K562 (cell line): ENCODE measurements around the gene TAF1D. TPM values are rescaled to one million over a fixed set of nuclear protein-coding genes. Genes with fewer than 3 reads are reported as not detected.

Experiments
- ATAC-seq: fragments of 200-7000 bp; cut with Tn5 transposase; 3 replicates; pipeline ENCODE4 v1.9.1; 2020; ENCODE audit warnings: moderate library complexity
- BruUV-seq: library from RNA; stranded (reverse); fragments of 400-500 nt; replicated peaks from 2 replicates; lab custom pipeline; 2021; lab: Mats Ljungman, UMichigan
- CTCF ChIA-PET: fragments of 300-600 bp; formaldehyde crosslinking; extraction: SDS; loops from one replicate; lab custom pipeline; 2021; ENCODE audit warnings: low intra/inter-chr PET ratio; lab: Yijun Ruan, JAX
- POLR2A ChIA-PET: fragments of 300-600, 350-650 bp; sonication (Branson Sonifier 250); formaldehyde crosslinking; extraction: SDS; loops from one replicate; lab custom pipeline; 2021; ENCODE audit warnings: antibody characterized with exemption, inconsistent platforms; lab: Yijun Ruan, JAX
- DNase-seq, 4 experiments: peaks; one replicate each; pipeline versions ENCODE4 v3.0.0 to v3.0.0-alpha.2; 2011 to 2018; ENCODE audit warnings: low spot score in 3 of 4, mixed read lengths in 3 of 4; ENCODE audit errors: extremely low read depth in 1 of 4
- FAIRE-seq: peaks from 2 replicates; lab custom pipeline; 2011; peaks lifted over from hg19 to GRCh38; lab: Jason Lieb, UNC
- H2AFZ ChIP-seq: 2 replicates; pipeline ENCODE4 v1.6.0; 2011; ENCODE audit warnings: low read depth, low read length, control low read depth, inconsistent platforms
- H3K27ac ChIP-seq: fragments of 200-600 bp; 3 replicates; pipeline ENCODE4 v1.8.0; 2011; ENCODE audit warnings: low read depth, mild to moderate bottlenecking, control low read depth, inconsistent platforms, low read length, moderate library complexity, mixed read lengths; ENCODE audit errors: extremely low read depth
- H3K27me3 ChIP-seq, 2 experiments: fragments of 300-600 bp in 1 of 2; 2 replicates in 1 of 2; 3 replicates in 1 of 2; pipeline versions ENCODE4 v1.6.0 to v1.8.0; 2011; ENCODE audit warnings: inconsistent platforms in 2 of 2, low read length in 2 of 2, mild to moderate bottlenecking in 1 of 2, mixed read lengths in 1 of 2, moderate library complexity in 1 of 2; ENCODE audit not compliant: control insufficient read depth in 2 of 2, insufficient read depth in 2 of 2
- H3K36me3 ChIP-seq: fragments of 300-600 bp; 3 replicates; pipeline ENCODE4 v1.8.0; 2011; ENCODE audit warnings: mild to moderate bottlenecking, low read length, inconsistent platforms; ENCODE audit not compliant: control insufficient read depth, insufficient read depth
- H3K4me1 ChIP-seq, 2 experiments: fragments of 200-600 bp in 1 of 2; replicated peaks in 1 of 2; 2 replicates in 1 of 2; 3 replicates in 1 of 2; pipeline versions ENCODE4 v1.5.1 to v1.8.0; 2011; ENCODE audit warnings: inconsistent platforms in 2 of 2, low read length in 2 of 2, mild to moderate bottlenecking in 1 of 2, mixed read lengths in 1 of 2, moderate library complexity in 1 of 2; ENCODE audit not compliant: control insufficient read depth in 2 of 2, insufficient read depth in 2 of 2
- H3K4me2 ChIP-seq: 2 replicates; pipeline ENCODE4 v1.6.1; 2011; ENCODE audit warnings: low read length, control low read depth, inconsistent platforms, mixed read lengths; ENCODE audit not compliant: insufficient read depth
- H3K4me3 ChIP-seq: fragments of 200-600 bp; sonication (generic), shearing (Covaris generic); 2 replicates; pipeline ENCODE4 v1.5.1; 2016; ENCODE audit warnings: control low read depth, inconsistent platforms
- H3K79me2 ChIP-seq: fragments of 200-600 bp; 3 replicates; pipeline ENCODE4 v1.8.0; 2011; ENCODE audit warnings: low read length, inconsistent platforms; ENCODE audit not compliant: control insufficient read depth, insufficient read depth
- H3K9ac ChIP-seq, 2 experiments: 2 replicates each; pipeline versions ENCODE4 v1.6.0 to v1.6.1; 2011; ENCODE audit warnings: low read depth in 2 of 2, low read length in 2 of 2, control low read depth in 1 of 2, inconsistent platforms in 1 of 2, mild to moderate bottlenecking in 1 of 2, mixed read lengths in 1 of 2; ENCODE audit not compliant: insufficient read depth in 1 of 2
- H3K9me1 ChIP-seq: one replicate; pipeline ENCODE4 v1.6.0; 2011; ENCODE audit warnings: inconsistent platforms, mild to moderate bottlenecking, low read length, moderate library complexity; ENCODE audit not compliant: control insufficient read depth, insufficient read depth
- H3K9me3 ChIP-seq: replicated peaks from 2 replicates; pipeline ENCODE4 v1.5.1; 2011; ENCODE audit warnings: low read depth, low read length, inconsistent platforms; ENCODE audit not compliant: control insufficient read depth, insufficient read depth
- H4K20me1 ChIP-seq: replicated peaks from 2 replicates; pipeline ENCODE4 v1.6.1; 2011; ENCODE audit warnings: low read length, inconsistent platforms, mixed read lengths; ENCODE audit not compliant: control insufficient read depth, insufficient read depth
- C11orf30 ChIP-seq: fragments of 450-650 bp; IDR thresholded peaks from 2 replicates; pipeline ENCODE4 v1.6.1; 2016; ENCODE audit warnings: low read depth, mild to moderate bottlenecking
- CBX5 ChIP-seq: IDR thresholded peaks from 2 replicates; pipeline ENCODE4 v1.6.1; 2014; ENCODE audit warnings: low read depth, borderline replicate concordance
- FOSL1 ChIP-seq: fragments of 200-800 bp; sonication (Bioruptor generic); conservative IDR thresholded peaks from 2 replicates; pipeline ENCODE4 v1.6.1; 2016; ENCODE audit warnings: missing genetic modification characterization, missing compliant biosample characterization
- TFE3 ChIP-seq: fragments of 450-650 bp; formaldehyde crosslinking; IDR thresholded peaks from 2 replicates; pipeline ENCODE4 v1.4.0; 2020; ENCODE audit warnings: mild to moderate bottlenecking, mixed read lengths
- ZNF316 ChIP-seq: fragments of 450-650 bp; IDR thresholded peaks from 2 replicates; pipeline ENCODE4 v1.6.1; 2016
- WGBS: fragments of 100-300 bp; shearing (Covaris generic); methylation state at CpG from one replicate; pipeline ENCODE4 v1.1.6; 2016; ENCODE audit warnings: low coverage, mixed read lengths; ENCODE audit not compliant: insufficient coverage; ENCODE audit errors: missing lambda C conversion rate; 5-methylcytosine and 5-hydroxymethylcytosine counted together
- in situ Hi-C: fragments of 300-500 bp; cut with MboI; formaldehyde crosslinking; loops from 4 replicates; pipeline ENCODE4 v1.15.0; 2018; ENCODE audit warnings: inconsistent platforms, mixed read lengths
- intact Hi-C: fragments of 100-400 bp; cut with micrococcal nuclease; formaldehyde crosslinking; loops from 2 replicates; pipeline ENCODE4 v1.14.2; 2022
- polyA plus RNA-seq, 8 experiments: library from polyadenylated mRNA; depleted of rRNA in 4 of 8; stranded (reverse) in 5 of 8; unstranded in 3 of 8; fragments of >200 nt; fragmentation: Nextera tagmentation in 2 of 8; fragmentation: Illumina TruSeq in 1 of 8; extraction: Ambion mirVana in 2 of 8; extraction: Trizol in 1 of 8; gene quantifications; 2 replicates each; pipeline versions ENCODE4 v1.2.1 to v1.2.3, GENCODE V29; 2011 to 2014; ENCODE audit warnings: inconsistent platforms in 1 of 8, missing spikeins in 1 of 8
- total RNA-seq, 7 experiments: library from RNA; depleted of rRNA in 6 of 7; stranded (reverse); fragments of >200 nt in 6 of 7; fragmentation: Illumina TruSeq in 2 of 7; extraction: Trizol in 2 of 7; gene quantifications; 2 replicates each; pipeline versions ENCODE4 v1.2.1 to v1.2.3, GENCODE V29; 2011 to 2021; ENCODE audit warnings: low replicate concordance in 1 of 7

TAF1D gene
- total and polyA plus RNA-seq, 9 of the 15 experiments (the other 6 are each of a cell fraction or from before 2014, with no cell fraction given) = 122 to 347 (median 250) TPM

DNA sequence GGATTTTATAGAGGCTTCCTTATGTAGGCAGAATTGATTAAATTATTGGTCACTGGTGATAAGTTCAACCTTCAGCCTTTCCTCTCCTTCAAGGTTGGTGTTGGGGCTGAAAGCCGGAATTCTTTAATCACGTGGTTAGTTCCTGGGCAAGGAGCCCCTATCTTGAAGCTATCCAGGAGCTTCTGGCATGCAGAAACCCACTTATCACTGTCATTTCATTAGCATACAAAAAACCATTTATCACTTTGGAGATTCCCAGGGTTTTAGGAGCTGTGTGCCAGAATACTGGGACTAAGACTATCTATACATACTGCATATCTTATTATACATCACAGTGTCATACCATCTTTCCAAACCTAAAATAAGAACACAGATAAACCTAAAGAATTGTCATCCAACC is 24.3 kb upstream of the TAF1D start:
- Histone ChIP-seq H3K4me3 (no peak overlapping the region), H4K20me1 (no peaks in the 10 kb centered on the region), H3K4me1 (0 out of 5 replicates have a peak, but pooled peaks cover 0 to 5% of the 10 kb centered on the region in 2 experiments), H3K9me1 (no peaks in the 10 kb centered on the region), H3K4me2 (no peak overlapping the region), H2AFZ (no peak overlapping the region), H3K9me3 (no peaks in the 10 kb centered on the region), H3K36me3 (peaks cover 13% of the 10 kb centered on the region; the same call in 2 of the 3 replicates), H3K27me3 (no peaks in the 10 kb centered on the region), H3K27ac (no peak overlapping the region), H3K9ac (no peak overlapping the region), H3K79me2 (no peaks in the 10 kb centered on the region)
- 33% methylated on average over 2 of the region's 2 CpGs for WGBS
- ATAC-seq = no peak
- ChIA-PET POLR2A (interaction anchor here (5.4 kb wide), 1 partner anchor 25 kb away, joined by 33 read pairs; the partner anchor contains the start of genes C11orf54 and TAF1D), CTCF (no interaction called here)
- no TSS peak for BruUV-seq
- intact Hi-C loops = no loop called here
- DNase-seq = no peak
- TF ChIP-seq TFE3 (CRISPR knock-in tag) = peak; percentile 28; the same call in 1 of the 2 replicates
- TF ChIP-seq CBX5 = no peak
- in situ Hi-C loops = no loop called here
- no peak for FAIRE-seq

GRCh38 chr11:93761910-93762309 is 20.6 kb upstream of the TAF1D start:
- Histone ChIP-seq H3K9ac (no peak overlapping the region), H3K4me1 (peaks cover 0 to 9% of the 10 kb centered on the region in 2 experiments; a peak in 2 of 5 replicates), H3K9me3 (no peaks in the 10 kb centered on the region), H3K36me3 (peaks cover 21% of the 10 kb centered on the region; the same call in 2 of the 3 replicates), H3K9me1 (no peaks in the 10 kb centered on the region), H3K79me2 (no peaks in the 10 kb centered on the region), H3K4me3 (no peak overlapping the region), H2AFZ (no peak overlapping the region), H3K27ac (no peak overlapping the region), H4K20me1 (no peaks in the 10 kb centered on the region), H3K4me2 (no peak overlapping the region), H3K27me3 (no peaks in the 10 kb centered on the region)
- WGBS = 81% methylated on average over 1 of the region's 1 CpG
- intact Hi-C loops (no loop called here), in situ Hi-C loops (no loop called here)
- no peak for FAIRE-seq
- no TSS peak for BruUV-seq
- POLR2A ChIA-PET = interaction anchor here (5.4 kb wide), 1 partner anchor 21 kb away, joined by 33 read pairs; the partner anchor contains the start of genes C11orf54 and TAF1D
- CTCF ChIA-PET = no interaction called here
- no peak for ATAC-seq
- DNase-seq = no peak
- no peak for TF ChIP-seq FOSL1
- TF ChIP-seq C11orf30 = peak; percentile 60
- peak; percentile 81 for TF ChIP-seq ZNF316
- TF ChIP-seq, all 486 proteins: peak for 2
